HG03460 (cell line): Measurements from ENCODE around the gene RDH5.
A peak's percentile ranks its signal among the peaks of the same experiment; 100 is the strongest.

Source experiments
- ATAC-seq: cut with Tn5 transposase; IDR thresholded peaks from one replicate; pipeline ENCODE4 v1.9.1; 2021; ENCODE audit not compliant: unreplicated experiment

The RDH5 gene

GRCh38 chr12:55727643-55728185, 7.5 kb downstream of the RDH5 start:
- ATAC-seq = no peak

GRCh38 chr12:55728186-55728938, 8.2 kb downstream of the RDH5 start:
- peak; percentile 15 for ATAC-seq

GRCh38 chr12:55728939-55729818, 9.0 kb downstream of the RDH5 start, which contains the start of gene CD63:
Gene CD63, minus strand, starts transcription at chr12:55729009. Its CDS starts 668 bp downstream, at chr12:55728341.
- ATAC-seq = peak; percentile 59

- ATAC-seq = peak; percentile 47
Measured at GRCh38 chr12:55729819-55730818, 9.9 kb downstream of the RDH5 start.

- no peak for ATAC-seq
Measured at GRCh38 chr12:55732288-55732687, 12.1 kb downstream of the RDH5 start.

GRCh38 chr12:55733021-55733555, 12.9 kb downstream of the RDH5 start:
- ATAC-seq = no peak

- ATAC-seq = no peak
Measured at GRCh38 chr12:55733858-55734257, 13.7 kb downstream of the RDH5 start.

GRCh38 chr12:55734595-55734994, 14.4 kb downstream of the RDH5 start:
- ATAC-seq = no peak

- ATAC-seq = no peak
Measured at GRCh38 chr12:55736076-55736475, 15.9 kb downstream of the RDH5 start.

- ATAC-seq = peak; percentile 32
Measured at GRCh38 chr12:55736780-55737580, 16.8 kb downstream of the RDH5 start.

GRCh38 chr12:55737581-55738122, 17.5 kb downstream of the RDH5 start:
- peak; percentile 11 for ATAC-seq

GRCh38 chr12:55738123-55739024, 18.2 kb downstream of the RDH5 start:
- ATAC-seq = peak; percentile 89

GRCh38 chr12:55739025-55739378, 18.8 kb downstream of the RDH5 start:
- ATAC-seq = no peak

- no peak for ATAC-seq
Measured at GRCh38 chr12:55741931-55742680, 21.9 kb downstream of the RDH5 start.

- peak; percentile 21 for ATAC-seq
Measured at GRCh38 chr12:55742719-55743405, 22.7 kb downstream of the RDH5 start, which contains the start of gene GDF11. Gene GDF11, plus strand, starts transcription at chr12:55743122. Its CDS starts 195 bp downstream, at chr12:55743317.

GRCh38 chr12:55743406-55744339, 23.5 kb downstream of the RDH5 start:
- ATAC-seq = peak; percentile 46
